GM11168 (cell line): Measurements from ENCODE around the gene MRPL23.

Experiments
- in situ Hi-C: fragments of 300-500 bp; cut with MboI; formaldehyde crosslinking; loops from one replicate; pipeline ENCODE4 v1.12.0; 2022; ENCODE audit warnings: low sequenced_read_pairs; ENCODE audit not compliant: unreplicated experiment

The MRPL23 gene

GRCh38 chr11:1947592-1948237 lies 583 bp downstream of the MRPL23 start:
- in situ Hi-C loops: no loop called here

GRCh38 chr11:1948389-1948788 lies 1.3 kb downstream of the MRPL23 start:
- in situ Hi-C loops: no loop called here

- in situ Hi-C loops: no loop called here
These were observed 2.2 kb downstream of the MRPL23 start for GRCh38 chr11:1949302-1949701.

- in situ Hi-C loops: no loop called here
These were observed 2.8 kb downstream of the MRPL23 start for GRCh38 chr11:1949922-1950321.

GRCh38 chr11:1952806-1953482 lies 5.8 kb downstream of the MRPL23 start:
- in situ Hi-C loops: no loop called here

- in situ Hi-C loops: no loop called here
These were observed 6.5 kb downstream of the MRPL23 start for GRCh38 chr11:1953489-1954266.

- in situ Hi-C loops: no loop called here
These were observed 11.2 kb downstream of the MRPL23 start for GRCh38 chr11:1958367-1958766.

- in situ Hi-C loops: no loop called here
These were observed 12.7 kb downstream of the MRPL23 start for GRCh38 chr11:1959786-1960185.

GRCh38 chr11:1963864-1964263 lies 16.7 kb downstream of the MRPL23 start:
- in situ Hi-C loops: no loop called here

GRCh38 chr11:1964348-1964747 lies 17.2 kb downstream of the MRPL23 start:
- in situ Hi-C loops: no loop called here

- in situ Hi-C loops: no loop called here
These were observed 17.8 kb downstream of the MRPL23 start for GRCh38 chr11:1964955-1965354.

- in situ Hi-C loops: no loop called here
These were observed 19.4 kb downstream of the MRPL23 start for GRCh38 chr11:1966531-1966930.

GRCh38 chr11:1967641-1968225 lies 20.6 kb downstream of the MRPL23 start:
- in situ Hi-C loops: no loop called here

- in situ Hi-C loops: no loop called here
These were observed 21.4 kb downstream of the MRPL23 start for GRCh38 chr11:1968454-1969002.

- in situ Hi-C loops: no loop called here
These were observed 21.9 kb downstream of the MRPL23 start for GRCh38 chr11:1969035-1969434.

- in situ Hi-C loops: no loop called here
These were observed 22.6 kb downstream of the MRPL23 start for GRCh38 chr11:1969776-1970175.

GRCh38 chr11:1970956-1971355 lies 23.8 kb downstream of the MRPL23 start:
- in situ Hi-C loops: no loop called here

GRCh38 chr11:1975185-1975584 lies 28.1 kb downstream of the MRPL23 start:
- in situ Hi-C loops: no loop called here

- in situ Hi-C loops: no loop called here
These were observed 31.8 kb downstream of the MRPL23 start for GRCh38 chr11:1978720-1979473.

GRCh38 chr11:1979607-1980006 lies 32.5 kb downstream of the MRPL23 start:
- in situ Hi-C loops: no loop called here
